HG03103 (cell line): ENCODE measurements around the gene SLF2.
A peak's percentile ranks its signal among the peaks of the same experiment; 100 is the strongest.

Experiments
- ATAC-seq: cut with Tn5 transposase; IDR thresholded peaks from one replicate; pipeline ENCODE4 v1.9.1; 2021; ENCODE audit warnings: low read depth; ENCODE audit not compliant: unreplicated experiment

The SLF2 gene

DNA sequence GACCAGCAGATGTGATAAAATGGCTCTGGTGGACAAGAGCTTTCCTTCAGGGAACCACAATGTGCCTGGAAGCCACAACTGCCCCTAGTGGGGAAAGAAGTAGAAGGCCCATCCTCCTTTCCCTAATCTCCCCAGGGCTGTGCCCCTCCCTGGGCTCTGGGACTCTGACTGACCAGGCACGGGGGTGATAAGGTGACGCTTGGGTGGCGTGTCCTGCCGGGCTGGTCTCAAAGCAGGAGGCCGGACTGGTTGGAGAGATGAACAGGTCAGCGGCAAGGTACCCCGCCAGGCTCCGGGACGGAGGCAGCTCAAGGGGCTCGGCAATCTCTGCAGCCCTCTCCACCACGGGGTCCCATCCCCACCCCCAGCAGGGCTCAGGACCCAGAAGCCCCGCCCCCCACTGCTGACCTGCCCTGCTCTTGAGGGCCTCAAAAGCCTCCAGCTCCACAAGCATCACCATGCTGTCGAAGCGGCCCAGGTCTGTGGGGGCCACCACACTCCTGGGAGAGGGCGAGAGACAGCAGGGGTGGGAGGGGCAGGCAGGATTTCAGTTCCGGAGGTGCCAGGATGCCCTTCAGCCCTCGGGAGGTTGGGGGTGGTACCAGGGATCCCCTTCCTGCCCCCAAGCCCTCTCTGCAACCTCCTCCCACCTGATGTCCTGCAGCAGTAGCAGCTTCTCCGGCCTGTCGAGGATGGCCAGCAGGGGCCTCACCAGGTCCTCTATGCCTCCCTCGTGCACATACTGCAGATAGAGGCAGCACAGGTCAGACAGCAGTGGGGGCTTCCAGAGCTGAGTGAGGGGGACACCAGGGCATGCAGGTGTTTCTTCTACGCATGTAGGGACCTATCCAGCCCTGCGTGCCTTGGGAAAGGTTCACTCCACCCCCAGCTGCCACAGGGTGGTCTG is 99.0 kb downstream of the SLF2 start:
- ATAC-seq, result no peak

- peak; percentile 71 for ATAC-seq
Observed at GRCh38 chr10:101012525-101013364, 100.0 kb downstream of the SLF2 start.

DNA sequence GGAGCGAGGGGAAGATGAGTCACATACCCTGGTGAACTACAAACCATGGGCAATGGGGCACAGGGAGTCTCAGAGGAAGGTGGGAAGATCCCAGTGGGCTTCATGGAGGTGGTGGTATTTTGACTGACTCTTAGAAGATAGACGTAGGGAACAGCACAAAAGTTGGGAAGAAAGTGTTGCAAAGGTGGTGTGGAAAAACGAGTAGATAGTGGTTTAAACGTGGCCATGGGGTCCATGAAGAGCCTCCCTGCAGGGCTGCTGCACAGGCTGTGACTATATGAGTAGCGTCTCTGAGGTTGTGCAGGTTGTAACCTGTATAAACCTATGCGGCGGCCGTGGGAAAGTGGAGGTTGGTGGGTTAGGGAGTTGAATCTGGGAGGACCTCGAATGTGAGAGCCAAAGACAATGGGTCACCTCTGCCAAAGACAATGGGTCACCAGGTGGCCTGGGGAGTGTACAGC is 100.6 kb downstream of the SLF2 start:
- ATAC-seq, result no peak

- ATAC-seq, result no peak
Observed at GRCh38 chr10:101014230-101014884, 101.6 kb downstream of the SLF2 start.
